HG02973 (cell line): Measurements from ENCODE around the gene GNA14.
"Not testable (repeated sequence)": the region's sequence is repeated elsewhere in the genome, so short reads cannot be mapped to it uniquely, and the experiment has no call there.

Source experiments
- ATAC-seq: cut with Tn5 transposase; IDR thresholded peaks from one replicate; pipeline ENCODE4 v1.9.1; 2021; ENCODE audit warnings: moderate library complexity; ENCODE audit not compliant: unreplicated experiment

Gene GNA14

DNA sequence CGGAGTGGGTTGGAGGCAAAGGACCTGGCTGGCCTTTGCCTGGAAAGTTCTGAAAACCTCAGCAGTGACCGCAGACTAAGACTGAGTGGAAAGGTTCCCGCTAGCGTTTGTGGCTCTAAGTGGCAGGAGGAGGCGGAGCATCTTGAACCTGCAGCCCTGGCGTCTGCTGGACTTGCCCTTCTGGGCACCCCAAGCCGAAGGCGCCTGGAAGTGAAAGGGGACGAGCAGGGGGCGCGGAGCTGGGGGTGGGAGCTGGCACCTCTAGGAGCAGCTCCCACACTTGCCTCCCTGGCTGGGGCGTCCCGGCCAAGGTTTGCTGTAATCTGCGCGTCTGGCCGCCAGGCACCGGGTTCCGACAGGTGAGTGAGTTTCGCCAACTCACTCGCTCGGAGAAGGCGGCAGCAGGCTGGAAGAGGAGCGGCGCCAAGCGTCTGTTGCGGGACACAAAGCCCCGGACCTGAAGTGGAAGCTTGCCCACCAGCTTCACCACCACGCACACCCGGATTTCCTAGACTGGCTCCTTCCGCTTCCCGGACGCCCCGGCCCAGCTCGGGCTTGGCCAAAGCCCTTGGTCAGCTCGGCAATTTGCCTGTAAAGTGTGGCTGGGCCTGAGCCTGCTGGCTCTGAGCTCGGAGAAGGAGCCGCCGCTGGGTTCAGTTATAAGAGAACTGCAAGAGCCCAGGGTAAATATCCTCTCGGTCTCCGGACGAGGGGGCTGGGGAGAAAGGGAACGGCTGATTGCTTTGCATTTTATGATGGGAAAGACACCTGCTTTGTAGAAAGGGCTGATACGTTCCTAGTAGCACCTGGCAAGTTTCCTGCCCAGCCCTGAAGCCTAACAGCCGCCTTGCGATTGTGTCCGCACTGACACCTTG is at the start of gene GNA14:
GNA14 (minus strand) TSS at position 89 of the 875 bp plus-strand sequence. CDS start 529 bp downstream, outside the sequence.
- ATAC-seq, result no peak

DNA sequence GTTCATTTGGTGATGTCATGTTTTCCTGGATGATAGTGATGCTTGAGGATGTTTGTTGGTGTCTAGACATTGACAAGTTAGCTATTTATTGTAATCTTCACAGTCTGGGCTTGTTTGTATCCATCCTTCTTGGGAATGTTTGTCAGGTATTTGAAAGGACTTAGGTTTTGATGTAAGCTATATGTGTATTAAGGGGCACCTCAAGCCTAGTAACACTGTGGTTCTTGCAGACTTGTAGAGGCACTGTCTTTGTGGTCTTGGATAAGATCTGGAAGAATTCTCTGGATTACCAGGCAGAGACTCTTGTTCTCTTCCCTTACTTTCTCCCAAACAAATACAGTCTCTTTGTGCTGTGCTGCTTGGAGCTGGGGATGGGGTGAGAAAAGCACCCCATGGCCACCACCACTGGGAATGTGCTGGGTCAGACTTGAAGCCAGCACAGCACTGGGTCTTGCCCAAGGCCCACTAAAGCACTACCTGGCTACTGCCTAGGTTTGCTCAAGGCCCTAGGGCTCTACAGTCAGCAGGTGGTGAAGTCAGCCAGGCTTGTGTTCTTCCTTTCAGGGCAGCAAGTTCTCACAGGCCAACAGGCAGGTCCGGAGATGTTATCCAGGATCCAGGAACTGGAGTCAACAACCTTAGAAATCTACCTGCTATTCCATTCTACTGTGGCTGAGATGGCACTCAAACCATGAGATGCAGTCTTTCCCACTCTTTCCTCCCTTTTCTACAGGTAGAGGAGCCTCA is 49.3 kb upstream of the GNA14 start:
- ATAC-seq, result no peak

DNA sequence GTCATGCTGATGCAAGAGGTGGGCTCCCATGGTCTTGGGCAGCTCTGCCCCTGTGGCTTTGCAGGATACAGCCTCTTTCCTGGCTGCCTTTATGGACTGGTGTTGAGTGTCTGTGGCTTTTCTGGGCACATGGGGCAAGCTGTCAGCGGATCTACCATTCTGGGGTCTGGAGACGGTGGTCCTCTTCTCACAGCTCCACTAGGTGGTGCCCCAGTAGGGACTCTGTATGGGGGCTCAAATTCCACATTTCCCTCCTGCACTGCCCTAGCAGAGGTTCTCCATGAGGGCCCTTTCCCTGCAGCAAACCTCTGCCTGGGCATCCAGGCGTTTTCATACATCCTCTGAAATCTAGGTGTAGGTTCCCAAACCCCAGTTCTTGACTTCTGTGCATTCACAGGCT is 42.6 kb upstream of the GNA14 start:
- not testable (repeated sequence) for ATAC-seq

DNA sequence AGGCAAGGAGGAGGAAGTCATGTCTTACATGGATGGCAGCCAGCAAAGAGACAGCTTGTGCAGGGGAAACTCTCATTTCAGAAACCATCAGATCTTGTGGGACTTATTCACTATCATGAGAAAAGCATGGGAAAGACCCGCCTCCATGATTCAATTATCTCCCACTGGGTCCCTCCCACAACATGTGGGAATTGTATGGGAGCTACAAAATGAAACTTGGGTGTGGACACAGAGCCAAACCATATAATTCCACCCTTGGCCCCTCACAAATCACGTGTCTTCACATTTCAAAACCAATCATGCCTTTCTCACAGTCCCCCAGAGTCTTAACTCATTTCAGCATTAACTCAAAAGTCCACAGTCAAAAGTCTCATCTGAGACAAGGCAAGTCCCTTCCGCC is 42.0 kb upstream of the GNA14 start:
- ATAC-seq, result not testable (repeated sequence)

DNA sequence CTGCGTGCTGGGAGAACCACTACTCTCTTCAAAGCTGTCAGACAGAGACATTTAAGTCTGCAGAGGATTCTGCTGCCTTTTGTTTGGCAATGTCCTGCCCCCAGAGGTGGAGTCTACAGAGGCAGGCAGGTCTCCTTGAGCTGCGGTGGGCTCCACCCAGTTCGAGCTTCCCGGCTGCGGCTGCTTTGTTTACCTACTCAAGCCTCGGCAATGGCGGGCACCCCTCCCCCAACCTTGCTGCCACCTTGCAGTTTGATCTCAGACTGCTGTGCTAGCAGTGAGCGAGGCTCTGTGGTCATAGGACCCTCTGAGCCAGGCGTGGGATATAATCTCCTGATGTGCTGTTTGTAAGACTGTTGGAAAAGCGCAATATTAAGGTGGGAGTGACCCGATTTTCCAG is 39.6 kb upstream of the GNA14 start:
- ATAC-seq, result not testable (repeated sequence)

DNA sequence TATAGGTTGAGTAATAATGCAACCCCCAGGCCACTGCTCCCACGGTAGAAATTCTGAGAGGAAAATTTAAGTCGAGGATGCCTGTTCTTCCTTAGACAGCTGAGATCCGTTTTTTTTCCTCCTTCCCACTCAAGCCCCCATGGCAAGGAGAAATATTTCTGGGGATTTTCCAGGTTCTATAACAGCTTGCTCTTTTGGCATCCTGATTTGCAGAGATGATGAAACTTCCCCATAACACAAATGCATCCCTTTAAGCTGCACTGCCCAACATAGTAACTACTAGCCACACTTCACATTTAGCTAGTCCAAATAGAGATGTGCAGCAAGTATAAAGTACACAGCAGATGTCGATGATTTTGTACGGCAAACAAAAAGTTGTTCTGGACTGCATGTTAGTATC is 32.5 kb upstream of the GNA14 start:
- ATAC-seq, result no peak

DNA sequence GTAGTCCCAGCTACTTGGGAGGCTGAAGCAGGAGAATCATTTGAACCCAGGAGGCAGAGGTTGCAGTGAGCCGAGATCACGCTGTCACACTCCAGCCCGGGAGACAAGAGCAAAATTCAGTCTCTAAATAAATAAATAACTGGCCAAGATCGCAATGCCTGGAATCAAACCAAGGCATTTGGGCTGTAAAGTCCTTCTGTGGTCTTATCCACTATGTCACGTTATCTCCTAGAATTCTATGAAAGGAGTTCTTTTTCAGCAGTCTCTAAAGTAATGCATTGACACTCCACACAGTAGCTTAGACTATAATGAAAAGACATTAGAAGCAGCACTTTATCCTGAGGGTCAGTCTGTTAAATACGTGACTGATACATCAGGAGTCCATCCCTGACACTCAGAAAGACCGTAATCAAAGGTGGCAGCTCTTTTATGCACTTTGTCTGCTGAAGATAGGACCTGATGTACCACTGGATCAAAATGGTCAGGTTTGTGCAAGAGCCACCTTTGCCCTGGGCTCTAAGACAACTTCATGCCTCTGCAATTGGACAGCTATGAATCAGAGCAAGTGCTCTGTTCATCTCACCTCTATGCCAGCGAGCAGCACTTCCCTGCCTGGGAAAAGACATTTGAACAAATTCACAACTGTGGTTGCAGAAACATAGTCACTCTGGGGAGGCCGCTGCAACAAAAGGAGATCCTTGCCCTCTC is 31.7 kb upstream of the GNA14 start:
- no peak for ATAC-seq

DNA sequence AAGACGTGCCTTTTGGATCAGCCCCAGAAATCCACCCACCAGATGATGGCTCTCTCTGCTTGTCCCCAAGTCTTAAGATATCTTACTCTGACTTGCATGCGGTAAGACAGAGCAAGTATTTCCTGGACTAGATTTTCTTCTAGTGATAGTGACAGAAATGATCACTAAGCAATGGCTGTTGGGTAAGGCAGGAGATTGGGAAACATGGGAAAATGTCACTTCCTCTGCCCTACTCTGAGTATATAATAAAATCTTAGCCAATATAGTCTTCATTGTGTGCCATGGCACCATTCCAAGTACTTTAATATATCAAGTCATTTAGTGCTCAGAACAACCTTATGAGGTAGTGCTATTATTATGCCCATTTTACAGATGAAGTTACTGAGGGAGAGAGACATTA is 31.0 kb upstream of the GNA14 start:
- no peak for ATAC-seq

DNA sequence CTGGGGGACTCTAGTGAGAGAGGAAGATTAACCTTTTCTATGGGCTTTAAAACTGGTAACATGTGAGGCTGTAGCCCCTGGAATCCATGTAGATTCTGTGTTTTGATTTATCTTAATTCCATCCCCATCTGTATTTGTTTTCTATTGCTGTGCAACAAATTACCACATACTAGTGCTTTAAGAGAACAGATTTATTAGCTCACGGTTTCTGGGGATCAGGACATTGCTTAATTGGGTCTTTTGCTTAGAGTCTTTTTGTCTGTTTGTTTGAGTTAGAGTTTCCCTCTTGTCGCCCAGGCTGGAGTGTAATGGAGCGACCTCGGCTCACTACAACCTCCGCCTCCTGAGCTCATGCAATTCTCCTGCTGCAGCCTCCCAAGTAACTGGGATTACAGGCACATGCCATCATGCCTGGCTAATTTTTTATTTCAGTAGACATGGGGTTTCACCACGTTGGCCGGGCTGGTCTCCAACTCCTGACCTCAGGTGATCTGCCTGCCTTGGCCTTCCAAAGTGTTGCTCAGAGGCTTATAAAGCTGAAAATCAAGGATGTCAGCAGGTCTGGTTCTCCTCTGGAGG is 29.9 kb upstream of the GNA14 start:
- ATAC-seq, result no peak

DNA sequence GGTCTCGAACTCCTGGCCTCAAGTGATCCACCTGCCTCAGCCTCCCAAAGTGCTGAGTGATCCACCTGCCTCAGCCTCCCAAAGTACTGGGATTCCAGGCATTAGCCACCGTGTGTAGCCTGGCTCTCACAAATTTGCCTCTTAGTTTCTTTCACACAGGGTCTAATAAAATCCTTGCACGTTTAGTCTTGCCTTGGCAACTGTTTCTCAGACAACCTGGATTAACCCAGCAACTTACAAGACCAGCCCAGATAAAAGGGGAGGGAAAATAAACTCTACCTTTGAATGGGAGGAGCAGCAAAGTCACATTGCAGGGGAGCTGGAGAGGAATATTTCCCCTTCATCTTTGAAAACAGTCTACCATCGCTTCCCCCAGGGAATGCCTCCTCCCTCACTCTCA is 29.3 kb upstream of the GNA14 start:
- no peak for ATAC-seq

DNA sequence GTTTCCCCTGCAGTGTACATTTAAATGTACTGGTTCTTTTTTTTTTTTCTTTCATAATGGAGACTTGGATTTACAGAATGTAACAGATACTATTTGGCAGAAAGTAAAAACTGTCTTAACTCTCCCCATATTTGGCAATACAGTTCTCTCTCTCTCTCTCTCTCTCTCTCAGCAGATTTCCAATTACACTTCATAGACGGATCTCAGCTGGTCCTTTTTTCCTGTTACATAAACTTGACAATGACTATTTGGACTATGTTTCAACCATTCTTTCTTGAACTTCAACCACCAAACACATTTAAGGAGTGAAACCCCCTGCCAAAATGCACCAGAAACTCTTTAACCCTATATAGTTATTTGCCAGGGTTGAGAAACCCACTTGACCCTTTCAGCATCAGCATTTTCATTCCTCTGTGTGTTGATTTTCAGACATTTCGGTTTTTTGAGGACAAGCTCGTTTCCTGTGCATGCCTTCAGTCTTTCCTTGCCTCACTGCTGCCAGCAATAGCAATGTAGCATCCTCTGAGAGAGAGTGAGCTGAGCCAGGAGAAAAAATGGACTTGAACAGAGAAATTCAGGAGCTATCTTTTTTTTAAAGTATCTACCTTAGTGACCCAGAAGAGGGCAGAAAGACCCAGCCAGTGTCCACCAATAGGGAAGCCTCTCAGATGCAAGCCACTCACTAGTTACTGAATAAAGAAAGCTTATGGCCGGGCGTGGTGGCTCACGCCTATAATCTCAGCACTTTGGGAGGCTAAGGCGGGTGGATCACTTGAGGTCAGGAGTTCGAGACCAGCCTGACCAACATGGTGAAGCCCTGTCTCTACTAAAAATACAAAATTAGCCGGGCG is 26.0 kb upstream of the GNA14 start:
- no peak for ATAC-seq

DNA sequence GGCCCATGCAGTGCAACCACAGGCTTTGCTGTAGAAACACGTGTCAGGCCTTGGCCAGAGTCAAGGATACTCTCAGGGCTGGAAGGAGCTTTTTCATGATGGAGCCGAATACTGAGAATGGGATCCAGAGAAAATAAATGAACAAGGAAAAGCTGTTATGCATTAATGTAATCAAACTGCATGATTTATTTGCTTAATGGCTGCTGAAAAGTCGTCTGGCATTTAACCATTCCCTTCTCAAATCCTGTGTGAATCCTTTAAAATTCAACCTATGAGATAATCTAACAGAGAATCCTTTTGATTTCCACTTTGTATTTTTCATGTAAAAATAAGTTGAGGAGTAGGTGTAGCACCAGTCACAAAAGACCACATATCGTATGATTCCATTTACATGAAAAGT is 24.1 kb upstream of the GNA14 start:
- ATAC-seq, result no peak

DNA sequence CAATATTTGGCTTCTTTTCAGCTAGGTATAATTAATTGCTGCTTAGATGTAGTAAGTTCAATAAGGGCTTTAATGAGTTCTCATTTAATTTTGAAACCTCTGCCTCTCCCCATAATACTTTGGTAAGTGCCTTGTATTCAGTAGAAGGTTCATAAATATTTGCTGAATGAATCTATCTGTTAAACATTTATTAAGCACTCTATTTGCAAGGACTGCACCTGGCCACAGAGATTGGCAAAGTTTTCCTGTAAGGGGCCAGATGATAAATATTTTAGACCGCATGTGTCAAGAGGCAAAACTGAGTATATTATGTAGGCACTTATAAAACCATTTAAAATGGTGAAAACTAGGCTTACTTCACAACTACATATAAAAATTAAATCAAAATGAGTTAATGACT is 19.0 kb upstream of the GNA14 start:
- no peak for ATAC-seq

DNA sequence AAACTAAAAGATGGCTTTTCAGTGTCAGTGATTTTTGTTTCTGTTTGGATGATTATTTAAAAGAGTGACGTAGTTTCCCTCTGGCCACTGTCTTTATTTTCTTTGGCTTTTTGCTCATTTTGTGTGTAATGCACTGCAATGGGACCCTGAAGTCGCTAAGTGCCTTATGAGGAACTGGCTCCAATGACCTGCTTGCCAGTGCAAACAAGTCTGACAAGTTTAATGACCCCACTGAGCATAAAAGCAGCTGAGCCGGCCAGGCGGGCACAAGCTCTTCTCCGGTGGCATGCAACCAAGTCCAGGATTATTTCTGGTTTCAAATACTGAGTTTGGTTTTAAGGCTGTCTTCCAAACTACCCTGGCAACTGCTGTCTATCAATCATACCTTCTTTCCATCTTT is 15.6 kb upstream of the GNA14 start:
- ATAC-seq, result no peak

DNA sequence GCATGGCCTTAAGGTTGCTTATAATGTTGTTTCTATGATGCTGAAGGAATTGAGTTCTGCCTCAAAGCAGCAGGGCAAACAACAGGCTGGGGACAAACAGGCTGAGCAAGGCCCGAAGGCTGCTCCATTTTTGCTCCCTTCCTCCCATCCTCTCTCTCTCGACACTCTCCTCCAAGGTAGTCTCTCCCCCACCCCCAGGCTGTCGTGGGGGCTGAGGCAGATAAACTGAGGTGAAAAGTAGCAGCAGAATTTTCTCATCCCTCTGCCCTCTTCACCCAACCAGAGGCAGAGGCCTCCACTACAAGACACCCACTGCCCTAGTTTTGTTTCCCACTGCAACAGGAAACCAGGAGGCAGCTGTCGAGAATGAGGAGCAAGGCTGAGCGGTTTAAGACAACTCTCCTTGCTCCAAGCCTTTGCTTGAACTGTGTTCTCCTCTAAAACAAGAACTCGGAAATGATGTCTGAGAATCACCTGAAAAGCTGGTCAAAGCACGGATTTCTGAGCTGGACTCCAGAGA is 13.5 kb upstream of the GNA14 start:
- ATAC-seq, result no peak

DNA sequence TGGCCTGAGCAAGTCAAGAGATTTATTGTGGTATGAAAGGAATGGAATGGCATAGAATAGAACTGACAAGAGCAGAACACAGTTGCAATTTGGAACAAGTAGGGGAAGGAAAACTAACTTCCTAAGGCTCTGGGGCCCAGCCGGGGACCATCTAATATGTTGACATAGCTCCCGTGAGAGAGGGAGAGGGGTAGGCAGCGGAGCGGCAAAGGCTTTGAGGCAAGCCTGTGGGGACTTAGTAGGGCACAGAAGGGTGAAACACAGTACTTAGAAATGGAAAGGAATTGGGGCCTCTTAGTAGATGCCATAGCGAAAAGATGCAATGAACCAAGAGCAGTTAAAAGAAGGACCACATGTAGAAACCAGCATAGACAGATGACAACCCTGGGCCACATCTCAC is 11.8 kb upstream of the GNA14 start:
- ATAC-seq, result no peak

DNA sequence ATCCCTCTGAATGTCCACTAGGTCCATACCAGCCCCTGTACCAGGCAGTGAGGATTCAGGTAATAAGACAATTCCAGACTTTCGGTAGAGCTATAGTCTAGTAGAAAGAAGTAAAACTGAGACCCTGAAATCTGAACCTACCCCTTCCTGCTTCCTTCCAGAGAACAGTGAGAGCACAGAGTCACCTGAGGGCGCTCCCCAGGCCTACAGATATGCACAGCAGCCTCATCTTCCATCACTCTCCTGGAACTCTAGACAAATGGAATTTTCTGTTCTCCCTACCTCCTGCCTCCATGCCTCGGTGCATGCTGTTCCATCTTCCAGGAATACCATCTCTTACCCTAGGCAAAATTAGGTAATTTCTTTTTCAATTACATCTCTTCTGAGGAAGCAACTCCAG is 3.1 kb upstream of the GNA14 start:
- no peak for ATAC-seq

DNA sequence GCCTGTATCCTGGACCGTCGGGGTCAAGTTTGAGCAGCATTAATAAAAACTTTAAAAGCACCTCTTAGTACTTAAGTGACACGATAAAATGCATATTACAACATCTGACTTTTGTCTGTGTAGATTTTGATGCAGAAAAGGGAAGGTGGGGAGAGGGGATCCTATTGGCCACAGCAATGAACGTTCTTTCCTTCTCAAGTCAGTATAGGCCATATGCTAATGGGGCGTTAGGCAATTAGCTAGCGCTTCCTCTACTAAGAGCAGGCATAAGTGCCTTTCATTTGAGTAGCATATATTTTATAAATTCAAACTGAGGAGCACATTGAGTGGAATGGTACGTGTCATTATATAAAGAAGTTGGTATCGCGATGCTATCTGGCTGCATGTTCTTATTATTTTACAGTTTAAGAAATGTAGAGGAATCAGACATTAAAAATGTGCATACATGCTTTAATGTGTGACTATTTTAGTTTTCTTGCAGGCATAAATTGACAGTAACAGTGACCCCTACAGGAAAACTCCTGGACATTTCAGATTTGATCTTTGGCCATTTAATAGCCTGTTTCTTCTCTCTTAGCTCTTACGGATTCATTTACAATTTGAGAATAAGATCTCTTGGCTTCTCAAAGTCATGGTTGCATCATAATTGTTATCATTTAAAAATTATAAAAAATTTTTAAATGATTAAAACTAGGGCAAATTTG is 1.1 kb upstream of the GNA14 start:
- ATAC-seq, result no peak
